ENCODE data around the gene PBX1.

Gene PBX1

DNA sequence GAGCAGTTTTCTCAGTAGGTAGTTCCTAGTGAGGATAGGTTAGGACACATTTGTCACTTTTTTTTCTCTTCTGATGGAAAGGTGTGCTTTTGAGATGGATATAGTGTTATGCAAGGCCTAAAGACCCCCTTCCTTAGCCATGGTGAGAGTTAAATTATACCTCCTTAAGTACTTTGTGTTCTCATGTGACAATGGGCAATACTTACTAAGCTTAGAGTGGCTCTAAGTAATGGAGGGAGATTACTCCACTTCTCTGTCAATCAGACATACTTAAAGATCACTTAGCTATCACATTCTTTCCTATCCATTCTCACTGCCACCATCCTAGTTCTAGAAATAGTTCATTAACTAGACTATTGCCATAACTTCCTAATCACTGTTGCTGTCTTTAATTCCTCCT is 265.6 kb downstream of the PBX1 start:
- TF ChIP-seq, protein P1, sequence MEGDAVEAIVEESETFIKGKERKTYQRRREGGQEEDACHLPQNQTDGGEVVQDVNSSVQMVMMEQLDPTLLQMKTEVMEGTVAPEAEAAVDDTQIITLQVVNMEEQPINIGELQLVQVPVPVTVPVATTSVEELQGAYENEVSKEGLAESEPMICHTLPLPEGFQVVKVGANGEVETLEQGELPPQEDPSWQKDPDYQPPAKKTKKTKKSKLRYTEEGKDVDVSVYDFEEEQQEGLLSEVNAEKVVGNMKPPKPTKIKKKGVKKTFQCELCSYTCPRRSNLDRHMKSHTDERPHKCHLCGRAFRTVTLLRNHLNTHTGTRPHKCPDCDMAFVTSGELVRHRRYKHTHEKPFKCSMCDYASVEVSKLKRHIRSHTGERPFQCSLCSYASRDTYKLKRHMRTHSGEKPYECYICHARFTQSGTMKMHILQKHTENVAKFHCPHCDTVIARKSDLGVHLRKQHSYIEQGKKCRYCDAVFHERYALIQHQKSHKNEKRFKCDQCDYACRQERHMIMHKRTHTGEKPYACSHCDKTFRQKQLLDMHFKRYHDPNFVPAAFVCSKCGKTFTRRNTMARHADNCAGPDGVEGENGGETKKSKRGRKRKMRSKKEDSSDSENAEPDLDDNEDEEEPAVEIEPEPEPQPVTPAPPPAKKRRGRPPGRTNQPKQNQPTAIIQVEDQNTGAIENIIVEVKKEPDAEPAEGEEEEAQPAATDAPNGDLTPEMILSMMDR (IDR thresholded peaks at IDR 0.05; ENCODE audit: control insufficient read depth, insufficient read depth, low read depth, low read length, missing control alignments), result no peak
- H3K4me3 ChIP-seq (ENCODE audit: control insufficient read depth, low read depth, low read length), result no peak overlapping the region
- no peak for DNase-seq (ENCODE audit: low read depth)

DNA sequence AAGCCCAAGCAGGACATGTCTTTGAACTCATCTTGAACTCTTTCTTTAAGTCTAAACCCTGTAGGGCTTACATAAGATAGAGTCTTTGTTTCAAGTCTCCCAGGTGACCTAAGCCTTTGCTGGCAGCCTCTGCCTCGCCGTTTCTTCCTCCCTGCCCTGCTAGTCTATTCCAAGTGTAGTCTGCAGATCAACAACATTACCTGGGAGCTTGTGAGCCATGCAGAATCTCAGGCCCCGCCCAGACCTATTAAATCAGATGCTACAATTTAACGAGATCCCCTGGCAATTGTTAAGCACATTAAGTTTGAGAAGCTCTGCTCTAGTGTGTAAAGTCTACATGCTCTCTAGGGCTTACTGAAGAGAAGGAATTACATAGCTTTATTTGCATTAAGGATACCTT is 271.6 kb downstream of the PBX1 start:
- no peak for DNase-seq (ENCODE audit: low read depth)
- TF ChIP-seq, protein P1 (IDR thresholded peaks at IDR 0.05; ENCODE audit: control insufficient read depth, insufficient read depth, low read depth, low read length, missing control alignments), result no peak
- no peak overlapping the region for H3K4me3 ChIP-seq (ENCODE audit: control insufficient read depth, low read depth, low read length)

DNA sequence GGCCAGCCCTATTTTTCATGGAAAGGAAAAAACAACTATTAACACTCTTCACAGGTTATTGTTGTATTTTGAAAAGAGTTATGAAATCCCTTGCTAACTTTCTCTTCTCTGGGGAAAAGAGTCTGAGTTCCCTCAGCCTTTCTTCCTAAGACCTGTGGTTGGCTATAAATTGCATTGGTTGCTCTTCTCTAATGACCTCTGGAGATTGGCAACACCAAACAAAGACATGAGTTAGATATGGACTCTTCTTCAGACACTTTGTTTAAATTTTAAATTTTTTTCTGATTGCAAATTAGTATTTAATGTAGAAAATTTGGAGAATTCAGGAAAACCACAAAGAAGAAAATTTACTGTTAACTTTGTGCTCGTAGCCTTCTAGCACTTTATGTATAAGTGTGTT is 275.7 kb downstream of the PBX1 start:
- no peak overlapping the region for H3K4me3 ChIP-seq (ENCODE audit: control insufficient read depth, low read depth, low read length)
- no peak for DNase-seq (ENCODE audit: low read depth)
- TF ChIP-seq, protein P1 (IDR thresholded peaks at IDR 0.05; ENCODE audit: control insufficient read depth, insufficient read depth, low read depth, low read length, missing control alignments), result no peak

DNA sequence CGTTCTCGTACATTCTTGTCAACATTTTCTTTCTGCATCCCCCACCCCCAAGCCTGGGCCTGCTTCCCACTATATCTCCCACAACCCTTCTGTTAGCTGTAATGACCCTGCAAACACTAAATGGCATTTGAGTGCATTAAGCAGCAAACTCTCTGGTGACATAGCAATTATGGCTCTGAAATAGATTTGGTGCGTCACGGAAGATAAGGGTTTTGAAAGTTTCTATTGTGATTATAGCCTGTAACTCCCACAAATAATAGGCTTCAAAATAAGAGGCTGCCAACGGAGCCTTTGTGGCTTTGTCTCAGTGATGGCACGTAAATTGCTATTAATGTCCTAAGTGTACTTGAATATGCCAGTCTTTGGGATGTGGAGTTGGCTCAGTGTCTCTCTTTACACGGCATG is 277.6 kb downstream of the PBX1 start:
- no peak overlapping the region for H3K4me3 ChIP-seq (ENCODE audit: control insufficient read depth, low read depth, low read length)
- TF ChIP-seq, protein P1 (IDR thresholded peaks at IDR 0.05; ENCODE audit: control insufficient read depth, insufficient read depth, low read depth, low read length, missing control alignments), result no peak
- DNase-seq (ENCODE audit: low read depth), result no peak

DNA sequence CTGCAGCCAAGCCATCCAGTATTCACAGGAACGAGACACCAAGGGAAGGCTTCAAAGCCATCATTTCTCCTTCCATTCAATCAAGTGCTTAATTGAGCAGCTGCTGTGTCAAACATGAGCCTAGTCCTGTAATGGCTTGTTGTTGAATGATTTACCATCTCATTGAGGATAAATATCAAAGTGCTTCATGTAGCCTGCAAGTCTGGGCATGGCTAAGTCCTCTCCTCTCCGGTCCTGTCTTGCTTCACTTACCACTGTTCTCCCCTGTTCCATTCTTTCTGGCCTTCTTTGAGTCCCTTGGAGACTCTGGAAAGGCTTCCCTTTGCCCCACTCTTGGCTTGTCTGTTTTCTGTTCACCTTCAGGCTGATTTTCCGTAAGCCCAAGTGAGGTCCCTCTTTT is 279.8 kb downstream of the PBX1 start:
- TF ChIP-seq, protein P1 (IDR thresholded peaks at IDR 0.05; ENCODE audit: control insufficient read depth, insufficient read depth, low read depth, low read length, missing control alignments), result no peak
- DNase-seq (ENCODE audit: low read depth), result no peak
- no peak overlapping the region for H3K4me3 ChIP-seq (ENCODE audit: control insufficient read depth, low read depth, low read length)

DNA sequence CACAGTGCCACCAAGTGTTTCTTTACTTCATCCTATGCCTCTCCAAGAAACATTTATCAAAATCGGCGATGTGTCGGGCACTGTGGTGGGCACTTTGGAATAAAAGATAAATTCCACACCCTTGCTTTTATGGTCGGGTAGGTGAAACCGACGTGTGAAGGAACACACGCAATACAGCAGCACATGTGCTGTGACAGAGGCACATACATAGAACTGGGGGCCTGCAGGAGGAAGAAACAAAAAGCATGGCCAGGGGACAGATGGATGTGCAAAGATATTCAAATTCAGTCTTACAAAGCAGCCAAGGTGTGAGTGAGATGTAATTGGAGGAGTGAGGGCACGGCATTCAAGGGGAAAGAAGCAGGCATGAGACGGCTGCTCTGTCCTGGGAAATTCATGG is 282.0 kb downstream of the PBX1 start:
- no peak for DNase-seq (ENCODE audit: low read depth)
- TF ChIP-seq, protein P1 (IDR thresholded peaks at IDR 0.05; ENCODE audit: control insufficient read depth, insufficient read depth, low read depth, low read length, missing control alignments), result no peak
- H3K4me3 ChIP-seq (ENCODE audit: control insufficient read depth, low read depth, low read length), result no peak overlapping the region
